GM19395 (cell line): ENCODE measurements around the gene ARHGAP10.
A peak's percentile ranks its signal among the peaks of the same experiment; 100 is the strongest.

ENCODE experiments used
- ATAC-seq: cut with Tn5 transposase; IDR thresholded peaks from one replicate; pipeline ENCODE4 v1.9.1; 2021; ENCODE audit warnings: mild to moderate bottlenecking, moderate library complexity; ENCODE audit not compliant: unreplicated experiment

The ARHGAP10 gene

GRCh38 chr4:147844781-147845180 lies 112.9 kb downstream of the ARHGAP10 start:
- no peak for ATAC-seq

DNA sequence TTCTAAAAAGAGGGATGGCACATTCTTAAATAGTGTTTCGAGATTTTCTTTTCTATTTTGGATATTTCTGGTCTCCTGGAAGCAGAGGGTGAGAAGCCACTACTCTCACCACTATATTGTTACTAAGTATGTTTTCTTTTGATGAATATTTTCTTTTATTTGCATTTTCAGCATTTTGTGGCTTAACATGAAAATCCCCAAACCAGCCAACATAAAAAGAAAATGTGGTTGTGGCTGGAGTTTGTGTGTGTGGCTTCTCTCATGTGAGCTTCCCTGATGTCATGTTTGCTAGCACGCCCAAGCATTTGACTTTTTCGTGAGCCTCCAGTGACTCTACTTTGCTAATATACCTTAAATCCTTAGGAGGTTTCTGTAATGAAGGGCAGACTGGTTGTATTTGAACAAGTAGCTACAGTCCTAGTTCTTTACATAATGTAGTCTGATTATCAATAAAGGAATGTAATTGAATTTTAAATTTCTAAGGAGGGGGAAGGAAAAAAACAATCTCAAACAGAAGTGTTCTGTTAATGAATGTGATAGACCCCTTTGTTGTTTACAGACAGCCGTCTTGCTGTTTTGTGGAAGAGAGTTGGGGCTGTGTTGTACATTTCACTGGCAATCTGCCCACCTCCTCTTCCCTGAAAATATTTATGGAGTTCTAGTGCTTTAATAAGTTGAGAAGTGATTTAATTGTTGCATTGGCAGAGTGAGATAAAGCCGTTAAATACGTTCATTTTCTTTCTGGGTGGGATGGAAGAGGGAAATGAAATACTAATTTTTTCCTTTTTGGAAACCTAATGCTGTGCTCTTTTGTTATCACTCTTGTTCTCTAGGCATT lies 114.6 kb downstream of the ARHGAP10 start:
- peak; percentile 80 for ATAC-seq

DNA sequence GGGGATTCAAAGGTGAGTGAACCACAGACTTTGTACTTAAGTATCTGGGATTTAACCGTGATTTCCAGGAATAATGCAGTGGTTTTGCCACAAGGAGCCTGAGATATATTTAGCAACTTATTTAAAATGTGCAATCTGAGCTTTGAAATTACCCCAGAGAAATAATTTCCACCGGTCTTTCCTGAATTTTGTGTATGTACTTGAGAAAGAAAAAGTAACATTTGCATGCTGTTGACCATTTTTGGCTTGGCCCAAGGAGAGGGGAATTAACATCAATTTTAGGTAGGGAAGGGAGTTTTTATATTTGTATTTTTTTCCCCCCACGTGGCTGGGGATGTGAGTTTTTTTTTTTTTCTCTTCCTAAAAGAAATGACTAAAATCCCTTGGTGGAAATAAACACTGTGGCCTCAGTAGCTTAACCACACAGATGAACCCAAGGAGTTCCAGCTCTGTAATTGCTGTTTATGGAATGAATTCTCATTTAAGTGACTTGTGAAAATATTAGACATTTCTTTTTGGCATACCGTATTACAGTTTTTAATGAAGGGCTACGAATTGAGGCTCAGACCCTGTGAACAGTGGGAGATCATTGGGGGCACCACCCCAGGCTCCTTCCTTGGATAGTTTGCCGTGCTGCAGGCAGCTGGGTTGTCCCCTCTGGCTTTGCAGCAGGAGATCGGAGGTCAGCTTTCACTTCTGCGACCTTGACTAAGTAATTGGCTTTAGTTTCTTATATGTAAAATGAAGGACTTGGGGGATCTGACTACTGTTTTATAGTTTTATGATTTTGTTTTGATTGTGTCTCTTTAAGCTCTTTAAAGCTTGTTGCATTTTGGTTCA lies 116.1 kb downstream of the ARHGAP10 start:
- ATAC-seq = no peak

DNA sequence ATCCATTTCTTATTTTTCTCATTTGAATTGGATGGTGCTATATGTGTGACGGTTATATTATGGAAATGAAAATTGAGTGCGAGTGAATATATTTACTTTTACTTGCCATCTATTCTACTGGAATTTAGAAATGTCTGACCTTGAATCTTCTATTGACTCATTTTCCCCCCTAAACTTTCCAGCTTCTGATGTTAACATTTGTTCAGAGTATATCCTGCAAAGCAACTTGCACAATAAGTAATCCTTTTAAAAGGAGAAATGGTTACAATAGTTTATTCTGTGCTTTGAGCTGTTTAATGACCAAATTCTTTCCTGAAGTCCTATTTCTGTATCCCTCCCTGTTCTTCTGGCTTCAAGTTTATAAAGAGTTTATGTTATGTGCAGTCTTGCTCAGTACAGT lies 116.7 kb downstream of the ARHGAP10 start:
- no peak for ATAC-seq

GRCh38 chr4:147851135-147851534 lies 119.2 kb downstream of the ARHGAP10 start:
- ATAC-seq = no peak

GRCh38 chr4:147853706-147854105 lies 121.8 kb downstream of the ARHGAP10 start:
- no peak for ATAC-seq

DNA sequence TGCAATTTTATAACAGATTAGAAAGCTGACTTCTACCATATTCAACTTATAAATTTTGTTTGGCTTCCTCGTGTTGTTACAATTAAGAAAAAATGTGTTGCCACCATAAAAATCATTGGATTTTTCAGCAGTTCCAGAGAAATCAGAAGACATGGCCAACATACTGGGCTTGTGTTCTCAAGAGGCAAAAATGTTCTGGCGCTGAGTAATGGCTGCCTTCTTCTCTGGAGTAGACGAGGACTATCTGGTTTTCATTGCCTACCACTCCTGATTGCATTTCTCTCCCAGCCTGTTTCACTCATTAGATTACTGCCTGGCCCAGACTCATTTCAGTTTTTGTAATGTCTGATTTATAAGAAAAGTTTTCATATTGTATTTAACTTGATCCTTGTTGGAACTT lies 122.3 kb downstream of the ARHGAP10 start:
- no peak for ATAC-seq

DNA sequence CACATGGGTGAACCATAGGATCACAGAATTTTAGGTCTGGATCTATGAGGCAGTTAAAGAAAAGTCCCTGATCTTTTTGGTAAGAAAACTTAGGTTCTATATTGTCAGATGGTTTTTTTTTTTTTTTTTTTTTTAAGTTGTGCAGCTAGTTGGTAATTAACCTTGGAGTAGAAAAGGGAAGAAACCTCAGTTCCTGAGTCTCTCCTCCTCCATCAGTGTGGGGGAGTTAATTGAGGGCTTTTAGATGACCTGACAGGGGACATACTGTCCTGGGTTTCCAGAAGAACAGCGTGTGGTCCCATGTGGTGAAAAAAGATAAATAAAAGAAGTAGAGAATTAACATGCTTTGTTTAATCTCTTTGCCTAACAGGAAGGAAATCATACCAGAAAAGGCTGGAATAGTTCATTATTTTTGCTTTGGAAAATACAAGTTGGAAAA lies 123.7 kb downstream of the ARHGAP10 start:
- ATAC-seq = no peak

DNA sequence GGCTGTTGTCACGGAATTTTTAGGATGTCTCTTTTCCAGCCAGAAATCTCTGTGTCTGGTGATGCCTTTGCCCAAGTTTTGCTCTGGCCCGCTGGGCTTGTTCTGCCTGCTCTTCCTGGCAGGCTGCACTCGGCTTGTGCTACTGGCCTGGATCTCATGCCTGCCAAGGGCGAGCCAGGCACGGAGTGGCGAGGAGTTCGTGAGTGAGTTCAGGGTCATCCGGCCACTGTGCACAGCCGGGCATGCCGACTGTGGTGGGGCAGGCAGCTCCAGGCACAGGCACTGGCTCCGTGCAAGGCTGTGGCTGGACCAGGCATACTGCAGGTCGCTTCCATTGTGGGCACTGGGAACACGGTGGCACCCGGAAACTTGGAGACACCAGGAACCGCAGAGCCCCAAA lies 129.1 kb downstream of the ARHGAP10 start:
- no peak for ATAC-seq

GRCh38 chr4:147862043-147862692 lies 130.3 kb downstream of the ARHGAP10 start:
- no peak for ATAC-seq

DNA sequence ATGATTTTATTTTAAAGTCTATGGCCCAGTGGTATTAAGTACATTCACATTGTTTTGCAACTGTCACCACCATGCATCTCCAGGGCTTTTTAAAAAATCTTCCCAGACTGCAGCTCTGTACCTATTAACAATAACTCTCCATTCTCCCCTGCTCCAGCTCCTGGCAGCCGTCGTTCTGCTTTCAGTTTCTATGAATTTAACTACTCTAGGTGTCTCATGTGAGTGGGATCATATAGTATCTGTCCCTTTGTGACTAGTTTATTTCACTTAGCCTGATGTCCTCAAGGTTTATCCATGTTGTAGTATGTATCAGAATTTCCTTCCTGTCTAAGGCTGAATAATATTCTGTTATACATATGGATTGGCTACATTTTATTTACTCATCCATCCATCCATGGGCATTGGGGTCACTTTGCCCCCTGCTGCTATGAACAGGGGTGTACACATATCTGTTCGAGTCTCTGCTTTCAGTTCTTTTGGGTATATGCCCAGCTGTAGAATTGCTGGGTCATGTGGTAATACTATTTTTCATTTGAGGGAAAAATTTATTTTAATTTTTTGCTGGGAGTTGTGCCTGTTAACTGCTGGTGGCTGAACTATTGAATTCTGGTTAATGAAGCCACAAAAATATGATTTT lies 131.3 kb downstream of the ARHGAP10 start:
- peak; percentile 69 for ATAC-seq

GRCh38 chr4:147863808-147864472 lies 132.1 kb downstream of the ARHGAP10 start:
- ATAC-seq = no peak

DNA sequence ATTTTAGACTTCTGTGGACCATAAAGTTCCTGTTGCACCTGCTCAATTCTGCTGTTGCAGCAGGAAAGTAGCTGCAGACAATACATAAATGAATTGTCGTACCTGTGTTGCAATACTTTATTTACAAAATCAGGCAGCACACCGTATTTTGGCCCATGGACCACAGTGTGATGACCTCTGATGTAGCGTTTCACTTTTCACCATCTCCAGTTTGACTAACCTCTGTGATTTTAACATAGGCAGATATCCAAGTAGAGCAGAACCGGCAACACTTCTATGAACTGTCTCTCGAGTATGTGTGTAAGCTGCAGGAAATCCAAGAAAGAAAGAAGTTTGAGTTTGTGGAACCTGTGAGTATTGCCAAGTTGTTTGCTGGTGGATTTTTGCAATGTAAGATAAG lies 132.7 kb downstream of the ARHGAP10 start:
- no peak for ATAC-seq

DNA sequence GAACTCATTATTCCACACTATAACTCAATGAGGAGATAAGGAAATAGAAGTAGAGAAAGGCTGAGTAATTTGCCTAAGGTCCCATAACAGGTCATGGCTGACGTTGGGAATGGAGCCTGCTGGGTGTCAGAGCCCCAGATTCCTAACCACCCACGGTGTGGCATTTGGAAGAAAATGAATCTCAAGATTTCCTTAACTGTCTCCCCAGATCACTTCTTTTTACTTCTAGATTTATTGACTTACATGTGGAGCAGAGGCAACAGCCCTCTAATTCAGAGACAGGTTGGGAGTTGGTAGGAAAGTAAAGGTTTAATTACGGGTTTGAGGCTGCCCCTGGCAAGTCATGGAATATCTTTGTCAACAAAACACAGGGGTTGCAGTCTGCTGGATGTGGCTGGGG lies 134.0 kb downstream of the ARHGAP10 start:
- ATAC-seq = no peak

GRCh38 chr4:147866532-147867271 lies 134.8 kb downstream of the ARHGAP10 start:
- peak; percentile 86 for ATAC-seq

GRCh38 chr4:147874109-147874508 lies 142.2 kb downstream of the ARHGAP10 start:
- ATAC-seq = no peak

DNA sequence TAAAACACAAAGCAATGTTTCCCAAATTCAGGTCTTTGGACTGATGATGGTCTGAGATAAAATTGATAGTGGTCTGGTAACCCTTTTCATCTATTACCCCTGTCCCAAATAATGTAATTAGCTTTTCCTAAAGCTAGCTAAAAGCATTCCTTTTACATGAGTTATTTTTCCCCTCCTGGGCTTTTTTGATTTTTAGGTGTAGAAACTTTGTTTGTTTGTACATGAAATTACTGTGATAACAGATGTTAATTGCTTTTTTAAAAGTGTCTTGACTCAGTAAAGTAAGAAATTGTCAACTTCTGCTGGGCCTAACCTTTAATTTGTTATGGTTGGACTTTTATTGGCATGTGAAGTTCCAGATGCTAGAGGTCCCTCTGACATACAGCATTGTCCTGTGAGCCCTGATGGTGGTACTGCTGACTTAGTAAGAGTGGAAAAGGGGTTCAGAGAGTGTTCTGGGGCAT lies 145.5 kb downstream of the ARHGAP10 start:
- no peak for ATAC-seq

DNA sequence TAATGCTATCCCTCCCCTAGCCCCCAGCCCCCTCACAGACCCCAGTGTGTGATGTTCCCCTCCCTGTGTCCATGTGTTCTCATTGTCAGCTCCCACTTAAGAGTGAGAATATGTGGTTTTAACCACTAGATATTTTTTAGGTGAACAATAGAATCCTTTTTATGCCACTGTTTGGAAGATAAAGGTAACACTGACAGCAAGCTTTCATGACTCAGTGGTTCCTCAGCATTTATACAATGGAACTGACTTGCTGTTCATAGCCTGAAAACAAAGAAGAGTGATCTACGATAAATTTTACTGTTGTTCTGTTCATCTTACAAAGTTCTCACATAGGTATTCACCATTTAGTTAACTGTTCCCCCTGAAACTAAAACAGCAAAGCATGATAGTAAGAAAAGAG lies 147.8 kb downstream of the ARHGAP10 start:
- no peak for ATAC-seq

- no peak for ATAC-seq
Measured at GRCh38 chr4:147880511-147880910, 148.6 kb downstream of the ARHGAP10 start.

DNA sequence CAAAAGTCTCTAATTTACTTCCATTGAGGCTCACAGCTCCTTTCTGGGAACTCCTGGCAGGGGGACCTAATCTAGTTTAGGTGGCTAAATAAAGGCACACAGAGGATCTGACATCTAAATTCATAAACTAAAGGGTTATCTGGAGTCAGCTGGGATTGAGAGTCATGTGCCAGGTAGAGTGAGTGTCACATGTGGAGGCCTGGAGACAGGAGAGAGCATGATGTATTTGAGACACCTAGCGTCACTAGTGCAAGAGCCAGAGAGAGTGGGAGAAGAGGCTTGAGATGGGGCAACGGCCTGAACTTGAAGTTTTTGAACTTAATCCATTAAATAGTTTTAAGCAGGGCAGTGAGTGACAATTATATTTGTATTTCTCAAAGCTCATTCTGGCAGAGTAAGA lies 152.6 kb downstream of the ARHGAP10 start:
- ATAC-seq = no peak
